Activated effector memory CD4-positive, alpha-beta T cell treated with anti-CD3 and anti-CD28 coated beads, Interleukin-2, amount 50 U/mL, for 16 hours (primary cell): Measurements from ENCODE around the gene ZNF638.
A peak's percentile ranks its signal among the peaks of the same experiment; 100 is the strongest.
"Not testable (repeated sequence)": the region's sequence is repeated elsewhere in the genome, so short reads cannot be mapped to it uniquely, and the experiment has no call there.

Experiments
- DNase-seq: peaks from one replicate; pipeline ENCODE4 v3.0.0-alpha.2; 2020

Gene ZNF638

GRCh38 chr2:71331581-71332434, at the start of gene ZNF638:
Gene ZNF638 (plus strand): TSS chr2:71331782. CDS start chr2:71348955, 17,173 bp downstream.
- peak; percentile 97 for DNase-seq

- no peak for DNase-seq
Measured at GRCh38 chr2:71281950-71282349, 49.6 kb upstream of the ZNF638 start.

GRCh38 chr2:71282493-71282892, 49.1 kb upstream of the ZNF638 start:
- DNase-seq = no peak

- no peak for DNase-seq
Measured at GRCh38 chr2:71283131-71283530, 48.5 kb upstream of the ZNF638 start.

- DNase-seq = no peak
Measured at GRCh38 chr2:71285706-71286105, 45.9 kb upstream of the ZNF638 start.

- no peak for DNase-seq
Measured at GRCh38 chr2:71291398-71291797, 40.2 kb upstream of the ZNF638 start.

GRCh38 chr2:71292159-71292558, 39.4 kb upstream of the ZNF638 start:
- no peak for DNase-seq

GRCh38 chr2:71298914-71299313, 32.7 kb upstream of the ZNF638 start:
- DNase-seq = no peak

- no peak for DNase-seq
Measured at GRCh38 chr2:71299507-71299906, 32.1 kb upstream of the ZNF638 start.

GRCh38 chr2:71303849-71304248, 27.7 kb upstream of the ZNF638 start:
- no peak for DNase-seq

- no peak for DNase-seq
Measured at GRCh38 chr2:71306762-71307161, 24.8 kb upstream of the ZNF638 start.

- no peak for DNase-seq
Measured at GRCh38 chr2:71313016-71313766, 18.4 kb upstream of the ZNF638 start.

GRCh38 chr2:71317060-71317459, 14.5 kb upstream of the ZNF638 start:
- DNase-seq = no peak

- DNase-seq = not testable (repeated sequence)
Measured at GRCh38 chr2:71317900-71318299, 13.7 kb upstream of the ZNF638 start.

- no peak for DNase-seq
Measured at GRCh38 chr2:71323386-71323785, 8.2 kb upstream of the ZNF638 start.

GRCh38 chr2:71326968-71327367, 4.6 kb upstream of the ZNF638 start:
- DNase-seq = no peak

- no peak for DNase-seq
Measured at GRCh38 chr2:71327916-71328315, 3.7 kb upstream of the ZNF638 start.

- DNase-seq = no peak
Measured at GRCh38 chr2:71330155-71330554, 1.4 kb upstream of the ZNF638 start.

GRCh38 chr2:71330585-71331330, 824 bp upstream of the ZNF638 start:
- DNase-seq = no peak

- not testable (repeated sequence) for DNase-seq
Measured at GRCh38 chr2:71331331-71331580, 326 bp upstream of the ZNF638 start.

GRCh38 chr2:71332435-71332796, 834 bp downstream of the ZNF638 start:
- DNase-seq = no peak

GRCh38 chr2:71333619-71334018, 2.0 kb downstream of the ZNF638 start:
- DNase-seq = no peak

- no peak for DNase-seq
Measured at GRCh38 chr2:71336384-71336783, 4.8 kb downstream of the ZNF638 start.

GRCh38 chr2:71336802-71337201, 5.2 kb downstream of the ZNF638 start:
- DNase-seq = no peak
